Colon (tissue), 2 donors: ENCODE results near the gene KRT23.

Source experiments
- FAIRE-seq: peaks from 2 replicates; lab custom pipeline; 2012; peaks lifted over from hg19 to GRCh38; lab: Jason Lieb, UNC
- donor health status: control.
- donor health status: control.

KRT23 gene

GRCh38 chr17:40937384-40937819 is at the start of gene KRT23:
TSS of gene KRT23 (minus strand) at chr17:40937646. CDS start at chr17:40936603, 1,043 bp downstream.
- no peak for FAIRE-seq

- FAIRE-seq: no peak
These were observed 49.5 kb upstream of the KRT23 start for GRCh38 chr17:40986920-40987319.

DNA sequence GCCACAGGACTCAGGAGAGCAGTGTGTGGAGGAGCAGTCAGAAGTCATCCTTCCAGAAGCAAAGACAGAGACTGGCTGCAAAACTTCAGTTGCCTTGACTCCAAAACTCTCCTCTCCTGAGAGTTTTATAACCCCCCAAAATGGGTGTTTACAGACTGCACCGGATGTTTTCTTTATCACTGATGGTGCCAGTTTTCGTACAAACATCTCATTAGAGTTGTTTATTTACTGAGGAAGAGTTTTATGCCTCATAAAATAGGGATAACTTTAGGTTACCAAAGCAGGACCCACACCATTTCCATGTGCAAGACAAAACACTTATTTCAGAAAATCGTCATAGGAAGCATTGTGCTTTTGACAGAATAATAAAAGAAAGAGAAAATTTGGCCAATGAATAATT is 46.8 kb upstream of the KRT23 start, which contains the start of gene KRT40:
TSS of gene KRT40 (minus strand) at position 101 of the 400 bp plus-strand sequence. CDS start at position 48, 53 bp downstream.
- FAIRE-seq: no peak

DNA sequence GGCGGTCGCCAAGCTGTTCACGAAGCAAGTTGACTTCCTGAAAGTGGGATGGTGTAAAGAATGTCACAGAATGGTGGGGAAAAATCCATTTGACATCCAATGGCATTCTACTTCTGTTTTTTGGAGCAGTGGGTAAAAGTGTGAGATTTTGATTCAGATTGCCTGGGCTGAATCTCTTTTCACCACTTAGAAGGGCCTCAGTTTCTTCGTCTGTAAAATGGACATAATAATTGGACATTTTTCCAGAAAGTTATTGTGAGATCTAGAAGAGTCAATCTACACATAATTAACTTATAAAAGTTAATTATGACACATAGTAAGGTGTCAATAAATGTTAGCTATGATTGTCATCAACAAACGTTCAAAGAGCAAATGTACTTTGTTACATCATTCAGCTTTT is 43.7 kb upstream of the KRT23 start:
- FAIRE-seq: no peak

- no peak for FAIRE-seq
These were observed 43.1 kb upstream of the KRT23 start for GRCh38 chr17:40980596-40980995.

DNA sequence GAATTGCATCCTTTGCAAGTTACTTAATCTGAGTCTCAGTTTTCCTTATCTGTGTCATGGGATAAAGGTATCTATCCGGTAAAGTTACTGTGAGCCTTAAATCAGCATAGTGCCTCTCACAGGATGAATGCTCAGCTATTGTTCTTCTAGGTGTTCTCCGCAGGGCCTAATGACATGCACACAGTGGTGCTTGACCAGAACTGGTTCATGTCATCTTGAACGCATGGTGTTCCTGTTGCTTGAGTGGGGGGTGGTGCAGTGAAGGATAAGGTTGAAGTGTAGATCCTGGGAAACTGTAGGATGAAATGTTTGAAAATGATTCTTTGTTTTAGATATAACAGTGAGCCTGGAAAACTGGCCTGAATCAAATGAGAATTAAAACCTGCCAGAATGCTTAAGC is 42.7 kb upstream of the KRT23 start:
- no peak for FAIRE-seq

- FAIRE-seq: no peak
These were observed 41.2 kb upstream of the KRT23 start for GRCh38 chr17:40978575-40979151.

DNA sequence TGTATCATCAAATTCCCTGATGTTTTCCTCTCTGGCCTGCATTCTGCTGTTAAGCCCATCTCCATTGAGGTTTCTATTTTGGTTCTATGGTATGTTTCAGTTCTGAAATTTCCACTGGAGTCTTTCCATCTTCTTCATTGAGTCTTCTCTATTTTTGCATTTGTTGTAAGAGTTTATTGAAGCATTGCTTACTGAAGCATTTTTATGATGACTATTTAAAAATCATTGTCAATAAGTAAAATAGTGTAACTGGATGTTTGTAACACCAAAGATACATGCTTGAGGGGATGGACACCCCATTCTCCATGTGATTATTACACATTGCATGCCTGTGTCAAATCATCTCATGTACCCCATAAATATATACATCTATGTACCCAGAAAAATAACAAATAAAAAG is 38.1 kb upstream of the KRT23 start:
- FAIRE-seq: no peak

- FAIRE-seq: no peak
These were observed 36.9 kb upstream of the KRT23 start for GRCh38 chr17:40974366-40974765.

GRCh38 chr17:40967582-40967981 is 30.1 kb upstream of the KRT23 start:
- FAIRE-seq: no peak

DNA sequence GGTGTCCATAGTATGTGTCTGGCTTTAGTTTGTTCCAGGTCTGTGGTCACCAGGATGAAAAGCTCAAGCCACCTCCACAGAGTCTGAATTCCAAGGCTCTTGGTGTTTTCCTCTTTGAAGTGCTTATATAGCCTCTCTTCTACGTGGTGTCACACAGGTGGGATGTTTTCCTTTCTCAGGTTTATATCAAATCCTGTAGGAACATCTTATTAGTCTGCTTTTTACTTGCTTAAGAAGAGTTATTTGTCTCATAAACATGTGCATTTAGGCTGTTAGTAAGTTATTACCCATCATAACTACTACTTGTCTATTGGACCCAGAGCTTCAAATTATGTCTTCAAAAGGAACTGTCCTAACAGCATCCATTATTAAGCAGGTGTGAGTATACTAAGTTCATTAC is 29.4 kb upstream of the KRT23 start, which contains the start of gene KRT39:
TSS of gene KRT39 (minus strand) at position 101 of the 400 bp plus-strand sequence. CDS start at position 9, 92 bp downstream.
- FAIRE-seq: no peak

GRCh38 chr17:40963838-40964237 is 26.4 kb upstream of the KRT23 start:
- FAIRE-seq: no peak

GRCh38 chr17:40962059-40962561 is 24.7 kb upstream of the KRT23 start:
- FAIRE-seq: no peak

- FAIRE-seq: no peak
These were observed 24.1 kb upstream of the KRT23 start for GRCh38 chr17:40961591-40961990.

- FAIRE-seq: no peak
These were observed 22.7 kb upstream of the KRT23 start for GRCh38 chr17:40960144-40960543.

GRCh38 chr17:40958086-40958953 is 20.9 kb upstream of the KRT23 start:
- no peak for FAIRE-seq

- FAIRE-seq: no peak
These were observed 19.2 kb upstream of the KRT23 start for GRCh38 chr17:40956401-40957254.

DNA sequence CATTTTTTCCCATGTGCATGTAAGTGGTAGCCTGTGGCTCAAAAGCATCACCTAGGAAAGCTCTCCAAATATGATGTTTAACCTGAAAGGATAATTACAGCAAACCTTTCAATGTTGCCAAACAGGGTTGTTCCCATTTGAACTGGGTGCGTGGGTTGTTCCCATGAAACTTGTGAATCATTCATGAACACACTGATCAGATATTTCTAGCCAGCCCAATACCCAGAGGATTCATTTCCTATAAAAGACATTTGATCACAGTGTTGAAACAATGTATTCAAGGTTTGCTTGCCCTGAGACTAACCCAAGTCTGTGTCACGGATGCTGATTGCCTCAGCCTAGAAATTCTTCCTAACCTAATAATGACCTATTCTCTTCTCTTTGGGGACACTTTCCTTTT is 16.4 kb upstream of the KRT23 start:
- FAIRE-seq: no peak

DNA sequence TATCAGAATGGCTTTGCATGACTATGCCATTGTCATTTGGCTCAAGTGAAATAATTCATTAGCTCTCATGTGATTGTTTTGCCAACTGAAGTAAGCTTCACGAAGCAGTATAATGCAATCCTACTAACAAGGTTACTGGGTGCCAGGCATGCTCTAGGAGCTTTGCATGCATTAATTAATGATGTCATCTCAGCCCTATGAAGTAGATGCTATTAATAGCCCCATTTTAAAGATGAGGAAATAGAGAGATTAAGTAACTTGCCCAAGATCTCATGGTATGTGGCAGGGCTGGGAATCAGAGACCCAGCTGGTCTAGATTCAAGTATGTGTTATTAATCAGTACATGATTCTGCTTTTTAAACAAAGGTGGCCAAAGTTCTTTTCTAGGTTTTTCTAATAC is 15.2 kb upstream of the KRT23 start:
- no peak for FAIRE-seq

GRCh38 chr17:40952154-40952553 is 14.7 kb upstream of the KRT23 start:
- no peak for FAIRE-seq

GRCh38 chr17:40951011-40951622 is 13.7 kb upstream of the KRT23 start:
- FAIRE-seq: no peak

GRCh38 chr17:40950176-40950575 is 12.7 kb upstream of the KRT23 start:
- FAIRE-seq: no peak
